NT2/D1 (cell line): ENCODE results near the gene OTUD6A.

Source experiments
- SUZ12 ChIP-seq: IDR thresholded peaks from 2 replicates; pipeline ENCODE4 v1.6.1; 2011; ENCODE audit not compliant: insufficient read length, insufficient read depth; ENCODE audit errors: extremely low read depth
- YY1 ChIP-seq: IDR thresholded peaks from 2 replicates; pipeline ENCODE4 v1.6.1; 2011; ENCODE audit not compliant: insufficient read length, insufficient read depth
- ZNF274 ChIP-seq: IDR thresholded peaks from 2 replicates; pipeline ENCODE4 v1.6.1; 2011; ENCODE audit warnings: mild to moderate bottlenecking, low read depth, low read length

DNA sequence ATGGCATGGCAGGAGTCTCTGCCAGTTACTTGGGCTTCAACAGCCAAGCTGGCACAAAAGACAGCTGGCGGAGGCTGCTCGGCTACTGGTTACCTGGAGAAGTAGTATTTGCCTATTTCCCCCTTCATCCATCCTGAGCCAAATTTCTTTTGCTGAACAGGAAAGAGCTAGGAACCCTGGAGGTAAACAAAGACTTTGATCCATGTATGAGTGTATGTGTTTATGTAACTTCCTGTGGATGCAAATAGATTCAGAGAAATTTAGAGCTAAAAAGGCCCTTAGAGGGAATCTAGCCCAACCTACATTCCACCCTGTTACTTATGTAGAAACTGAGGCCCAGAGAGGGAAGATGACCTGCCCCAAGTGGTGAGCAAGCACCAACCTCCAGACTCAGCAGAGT is 23.7 kb upstream of the OTUD6A start:
- TF ChIP-seq ZNF274 (no peak), YY1 (no peak), SUZ12 (no peak)
